Measurements from ENCODE around the gene RCC2.

DNA sequence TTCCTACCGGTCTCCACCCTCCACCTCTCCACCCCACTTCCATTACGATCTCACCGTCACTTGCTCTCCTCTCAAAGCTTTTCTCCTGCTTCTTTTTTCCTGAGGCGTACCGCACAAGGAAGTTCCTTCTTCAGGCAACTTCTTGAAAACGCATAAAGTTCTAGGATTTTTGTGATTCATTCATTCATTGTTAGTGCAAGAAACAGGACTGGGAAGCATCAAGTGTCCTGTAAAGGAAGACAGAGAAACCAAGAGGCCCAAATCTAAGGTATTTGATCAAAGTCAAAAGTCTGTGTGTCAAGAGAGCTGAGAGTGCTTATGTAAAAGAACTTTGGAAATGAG, 1.3 kb upstream of the RCC2 start:
- TF ChIP-seq CTCF (IDR thresholded peaks at IDR 0.05), result no peak
- TF ChIP-seq POLR2AphosphoS5 (IDR thresholded peaks at IDR 0.05), result no peak
- no peak for TF ChIP-seq EP300 (IDR thresholded peaks at IDR 0.05)
- TF ChIP-seq POLR2A (IDR thresholded peaks at IDR 0.05), result no peak
